Measurements from ENCODE around the gene AKT1S1.

Gene AKT1S1

DNA sequence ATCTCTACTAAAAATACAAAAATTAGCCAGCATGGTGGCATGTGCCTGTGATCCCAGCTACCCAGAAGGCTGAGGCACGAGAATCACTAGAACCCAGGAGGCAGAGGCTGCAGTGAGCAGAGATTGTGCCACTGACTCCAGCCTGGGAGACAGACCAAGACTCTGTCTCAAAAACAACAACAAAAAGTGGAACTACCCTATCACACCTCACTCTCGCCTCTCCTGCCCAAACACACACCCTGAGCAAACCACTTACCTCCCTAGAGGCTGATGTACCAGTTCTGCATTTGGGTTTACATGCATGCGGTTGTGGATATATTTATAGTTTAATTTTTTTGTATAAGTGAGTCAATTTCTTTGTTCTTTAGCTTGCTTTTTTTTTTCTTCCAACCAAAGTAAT, 33.9 kb downstream of the AKT1S1 start:
- Histone ChIP-seq H3K9ac (ENCODE audit: insufficient read length, low read depth) (no peak overlapping the region), H3K27me3 (ENCODE audit: insufficient read depth, insufficient read length) (no peaks in the 10 kb centered on the region), H3K9me3 (ENCODE audit: insufficient read depth, low read length) (no peaks in the 10 kb centered on the region), H3K36me3 (ENCODE audit: insufficient read depth, insufficient read length, low read length) (peaks cover 28% of the 10 kb centered on the region), H3K4me1 (ENCODE audit: insufficient read depth, insufficient read length) (no peaks in the 10 kb centered on the region), H3K4me3 (ENCODE audit: insufficient read length, low read depth) (no peak overlapping the region)
- TF ChIP-seq SUZ12 (IDR thresholded peaks at IDR 0.05; ENCODE audit: extremely low read depth, insufficient read depth, insufficient read length) = no peak
- TF ChIP-seq ZNF274 (IDR thresholded peaks at IDR 0.05; ENCODE audit: low read depth, low read length) = no peak
- no peak for TF ChIP-seq YY1 (IDR thresholded peaks at IDR 0.05; ENCODE audit: insufficient read depth, insufficient read length)
- DNase-seq (ENCODE audit: low read depth, low spot score) = no peak

DNA sequence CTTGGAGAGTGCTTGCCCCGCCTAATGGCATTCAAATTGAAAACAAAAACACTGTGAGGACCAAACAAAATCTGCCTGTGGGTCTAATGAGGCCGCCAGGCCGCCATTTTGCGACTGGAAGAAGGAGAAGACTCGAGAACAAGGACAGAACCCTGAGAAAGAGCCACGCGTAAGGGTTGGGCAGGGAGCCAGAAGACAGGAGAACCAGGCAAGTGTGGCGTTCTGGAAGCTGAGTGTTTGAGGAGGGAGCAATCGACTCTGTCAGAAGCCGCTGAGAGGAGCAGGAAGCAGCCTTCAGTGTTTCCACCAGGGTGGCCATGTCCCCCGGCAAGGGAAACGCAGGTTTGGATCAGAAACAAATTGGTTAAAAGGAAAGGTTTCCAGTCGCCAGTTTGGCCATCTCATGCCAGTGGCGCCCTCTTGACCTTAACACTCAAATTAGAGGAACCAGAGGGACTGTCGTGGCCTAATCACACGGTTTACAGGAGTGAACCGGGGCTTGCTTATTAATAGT, 36.4 kb downstream of the AKT1S1 start:
- H3K27me3 ChIP-seq (ENCODE audit: insufficient read depth, insufficient read length) = no peaks in the 10 kb centered on the region
- no peaks in the 10 kb centered on the region for H3K9me3 ChIP-seq (ENCODE audit: insufficient read depth, low read length)
- H3K4me1 ChIP-seq (ENCODE audit: insufficient read depth, insufficient read length) = peaks cover 4% of the 10 kb centered on the region
- H3K9ac ChIP-seq (ENCODE audit: insufficient read length, low read depth) = no peak overlapping the region
- no peak for TF ChIP-seq YY1 (IDR thresholded peaks at IDR 0.05; ENCODE audit: insufficient read depth, insufficient read length)
- TF ChIP-seq SUZ12 (IDR thresholded peaks at IDR 0.05; ENCODE audit: extremely low read depth, insufficient read depth, insufficient read length) = no peak
- TF ChIP-seq ZNF274 (IDR thresholded peaks at IDR 0.05; ENCODE audit: low read depth, low read length) = no peak
- H3K4me3 ChIP-seq (ENCODE audit: insufficient read length, low read depth) = no peak overlapping the region
- peaks cover 51% of the 10 kb centered on the region for H3K36me3 ChIP-seq (ENCODE audit: insufficient read depth, insufficient read length, low read length)
- DNase-seq (ENCODE audit: low read depth, low spot score) = no peak

DNA sequence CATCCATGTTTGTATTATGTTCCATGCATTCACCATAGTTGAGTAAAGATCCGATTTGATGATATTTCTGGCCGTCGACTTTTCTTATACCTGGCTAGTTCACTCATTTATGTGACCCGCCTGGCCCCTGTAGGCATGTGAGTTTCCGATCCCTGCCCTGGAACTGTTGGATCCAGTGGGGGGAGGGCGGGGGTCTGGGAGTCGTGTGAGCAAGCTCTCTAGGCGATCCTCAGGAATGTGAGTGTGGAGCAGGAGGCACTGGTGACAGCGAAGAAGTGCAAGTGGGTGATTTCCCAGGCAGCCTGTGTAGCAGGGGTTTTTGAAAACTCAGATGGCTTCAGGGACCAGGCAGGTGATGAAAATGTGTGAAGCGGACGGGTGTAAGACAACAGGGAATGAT, 36.8 kb downstream of the AKT1S1 start:
- no peak for DNase-seq (ENCODE audit: low read depth, low spot score)
- Histone ChIP-seq H3K27me3 (ENCODE audit: insufficient read depth, insufficient read length) (no peaks in the 10 kb centered on the region), H3K9ac (ENCODE audit: insufficient read length, low read depth) (no peak overlapping the region), H3K36me3 (ENCODE audit: insufficient read depth, insufficient read length, low read length) (peaks cover 56% of the 10 kb centered on the region), H3K9me3 (ENCODE audit: insufficient read depth, low read length) (no peaks in the 10 kb centered on the region), H3K4me1 (ENCODE audit: insufficient read depth, insufficient read length) (peaks cover 4% of the 10 kb centered on the region), H3K4me3 (ENCODE audit: insufficient read length, low read depth) (no peak overlapping the region)
- TF ChIP-seq YY1 (IDR thresholded peaks at IDR 0.05; ENCODE audit: insufficient read depth, insufficient read length) = no peak

DNA sequence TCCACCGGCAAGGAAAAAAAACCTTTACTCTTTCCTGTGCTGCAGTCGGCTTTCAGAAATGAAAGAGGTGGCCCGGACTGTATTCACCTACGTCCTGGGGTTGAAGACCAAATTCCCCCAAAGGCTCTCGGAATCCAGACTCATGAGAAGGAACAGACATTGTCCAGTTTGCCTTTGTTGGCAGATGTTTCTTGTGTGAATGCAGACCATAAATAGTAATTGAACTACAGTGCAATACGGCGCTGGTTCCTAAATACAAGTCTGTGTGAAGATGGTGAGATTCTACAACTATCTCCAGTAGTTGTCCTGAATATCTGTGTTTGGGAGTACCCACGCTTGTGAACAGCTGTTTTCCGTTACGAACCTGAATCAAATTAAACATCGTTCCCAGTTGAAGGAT, 37.4 kb downstream of the AKT1S1 start:
- Histone ChIP-seq H3K36me3 (ENCODE audit: insufficient read depth, insufficient read length, low read length) (peaks cover 62% of the 10 kb centered on the region), H3K4me3 (ENCODE audit: insufficient read length, low read depth) (no peak overlapping the region), H3K9me3 (ENCODE audit: insufficient read depth, low read length) (no peaks in the 10 kb centered on the region), H3K9ac (ENCODE audit: insufficient read length, low read depth) (no peak overlapping the region), H3K4me1 (ENCODE audit: insufficient read depth, insufficient read length) (peaks cover 4% of the 10 kb centered on the region), H3K27me3 (ENCODE audit: insufficient read depth, insufficient read length) (no peaks in the 10 kb centered on the region)
- TF ChIP-seq ZNF274 (IDR thresholded peaks at IDR 0.05; ENCODE audit: low read depth, low read length) = no peak
- no peak for TF ChIP-seq YY1 (IDR thresholded peaks at IDR 0.05; ENCODE audit: insufficient read depth, insufficient read length)
- TF ChIP-seq SUZ12 (IDR thresholded peaks at IDR 0.05; ENCODE audit: extremely low read depth, insufficient read depth, insufficient read length) = no peak
- DNase-seq (ENCODE audit: low read depth, low spot score) = no peak

DNA sequence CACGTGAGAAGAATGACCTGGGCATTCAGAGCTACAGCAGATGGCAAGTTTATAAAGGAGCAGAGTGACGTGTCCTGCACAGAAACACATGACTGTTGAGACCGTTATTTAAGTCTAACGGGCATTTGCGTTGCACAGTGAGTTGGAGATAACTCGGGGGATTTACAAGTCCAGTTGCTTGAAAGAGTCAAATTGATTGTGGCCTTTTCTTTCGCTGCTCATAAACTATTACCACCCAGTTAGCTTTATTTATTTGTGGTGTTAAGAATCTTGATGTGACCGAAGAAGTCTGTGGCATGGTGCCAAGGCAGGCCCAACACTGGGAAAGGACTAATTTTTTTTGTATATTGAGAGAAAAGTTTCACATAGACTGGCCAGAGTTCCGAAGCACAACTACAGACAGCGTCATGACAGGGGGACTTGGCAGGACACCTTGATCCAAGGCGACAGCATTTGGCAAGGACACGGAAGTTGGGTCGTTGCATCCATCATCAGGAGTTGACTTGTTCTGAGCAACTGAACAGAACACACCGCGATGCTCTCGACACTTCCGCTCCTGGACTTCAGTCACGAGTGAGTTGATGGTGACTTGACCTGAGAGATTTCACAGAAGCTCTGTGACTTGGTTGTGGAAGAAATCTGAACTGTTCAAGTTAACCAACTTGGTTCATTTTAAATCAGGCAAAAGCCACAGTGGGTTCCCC, 38.1 kb downstream of the AKT1S1 start:
- no peaks in the 10 kb centered on the region for H3K27me3 ChIP-seq (ENCODE audit: insufficient read depth, insufficient read length)
- DNase-seq (ENCODE audit: low read depth, low spot score) = no peak
- TF ChIP-seq YY1 (IDR thresholded peaks at IDR 0.05; ENCODE audit: insufficient read depth, insufficient read length) (no peak), ZNF274 (IDR thresholded peaks at IDR 0.05; ENCODE audit: low read depth, low read length) (no peak), SUZ12 (IDR thresholded peaks at IDR 0.05; ENCODE audit: extremely low read depth, insufficient read depth, insufficient read length) (no peak)
- H3K4me1 ChIP-seq (ENCODE audit: insufficient read depth, insufficient read length) = peaks cover 4% of the 10 kb centered on the region
- no peak overlapping the region for H3K4me3 ChIP-seq (ENCODE audit: insufficient read length, low read depth)
- H3K9me3 ChIP-seq (ENCODE audit: insufficient read depth, low read length) = no peaks in the 10 kb centered on the region
- peaks cover 68% of the 10 kb centered on the region for H3K36me3 ChIP-seq (ENCODE audit: insufficient read depth, insufficient read length, low read length)
- no peak overlapping the region for H3K9ac ChIP-seq (ENCODE audit: insufficient read length, low read depth)

DNA sequence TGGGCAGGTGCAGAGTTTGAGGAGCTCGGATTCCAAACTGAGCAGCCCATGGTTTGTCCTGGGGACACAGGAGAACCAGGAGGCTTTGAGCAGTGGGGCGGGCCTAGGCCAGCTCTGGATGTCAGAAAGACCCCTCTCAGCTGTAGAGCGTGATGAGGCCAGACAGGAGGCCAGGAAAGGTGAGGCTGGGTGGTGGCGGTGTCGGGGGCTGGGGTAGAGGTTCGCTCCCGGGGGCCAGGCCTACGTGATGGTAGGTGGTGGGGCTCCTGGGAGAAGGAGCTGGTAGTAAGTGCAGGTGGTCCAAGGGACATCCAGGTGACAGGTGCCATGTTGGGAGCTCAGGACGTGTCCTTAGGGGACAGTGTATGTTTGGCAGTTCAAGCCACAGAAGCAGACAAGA, 39.7 kb downstream of the AKT1S1 start:
- Histone ChIP-seq H3K9me3 (ENCODE audit: insufficient read depth, low read length) (no peaks in the 10 kb centered on the region), H3K27me3 (ENCODE audit: insufficient read depth, insufficient read length) (no peaks in the 10 kb centered on the region), H3K36me3 (ENCODE audit: insufficient read depth, insufficient read length, low read length) (peaks cover 83% of the 10 kb centered on the region), H3K4me3 (ENCODE audit: insufficient read length, low read depth) (no peak overlapping the region), H3K4me1 (ENCODE audit: insufficient read depth, insufficient read length) (peaks cover 4% of the 10 kb centered on the region), H3K9ac (ENCODE audit: insufficient read length, low read depth) (no peak overlapping the region)
- TF ChIP-seq ZNF274 (IDR thresholded peaks at IDR 0.05; ENCODE audit: low read depth, low read length) (no peak), SUZ12 (IDR thresholded peaks at IDR 0.05; ENCODE audit: extremely low read depth, insufficient read depth, insufficient read length) (no peak), YY1 (IDR thresholded peaks at IDR 0.05; ENCODE audit: insufficient read depth, insufficient read length) (no peak)
- DNase-seq (ENCODE audit: low read depth, low spot score) = no peak

DNA sequence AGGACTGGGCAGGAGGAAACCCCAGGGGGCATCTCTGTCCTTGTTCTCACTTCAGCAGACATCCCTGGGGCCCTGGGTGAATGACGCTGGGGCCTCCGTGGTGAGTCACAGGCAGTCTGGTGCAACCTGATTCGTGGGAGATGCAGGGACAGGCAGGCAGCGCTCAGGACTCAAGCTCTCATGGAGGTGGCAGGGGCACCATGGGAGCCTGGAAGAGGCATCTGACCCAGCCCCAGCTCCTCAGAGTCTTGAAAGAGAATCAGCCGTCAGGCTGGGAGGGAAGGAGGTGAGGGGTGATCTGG, 40.2 kb downstream of the AKT1S1 start:
- TF ChIP-seq ZNF274 (IDR thresholded peaks at IDR 0.05; ENCODE audit: low read depth, low read length) (no peak), SUZ12 (IDR thresholded peaks at IDR 0.05; ENCODE audit: extremely low read depth, insufficient read depth, insufficient read length) (no peak), YY1 (IDR thresholded peaks at IDR 0.05; ENCODE audit: insufficient read depth, insufficient read length) (no peak)
- no peak for DNase-seq (ENCODE audit: low read depth, low spot score)
- Histone ChIP-seq H3K27me3 (ENCODE audit: insufficient read depth, insufficient read length) (no peaks in the 10 kb centered on the region), H3K4me1 (ENCODE audit: insufficient read depth, insufficient read length) (peaks cover 4% of the 10 kb centered on the region), H3K9me3 (ENCODE audit: insufficient read depth, low read length) (no peaks in the 10 kb centered on the region), H3K9ac (ENCODE audit: insufficient read length, low read depth) (no peak overlapping the region), H3K36me3 (ENCODE audit: insufficient read depth, insufficient read length, low read length) (peaks cover 85% of the 10 kb centered on the region), H3K4me3 (ENCODE audit: insufficient read length, low read depth) (no peak overlapping the region)
